SK-N-SH treated with all-trans-retinoic acid at 6 μM for 48 hours (cell line): Measurements from ENCODE around the gene SLC19A3.

Experiments used
- ATAC-seq: fragments of 200-7000 bp; cut with Tn5 transposase; 3 replicates; pipeline ENCODE4 v1.9.1; 2020; ENCODE audit warnings: mild to moderate bottlenecking, moderate library complexity
- ARNTL ChIP-seq: fragments of 450-650 bp; formaldehyde crosslinking; IDR thresholded peaks from 2 replicates; pipeline ENCODE4 v1.5.0; 2020; ENCODE audit warnings: low read depth, mild to moderate bottlenecking, moderate library complexity, borderline replicate concordance
- BACH2 ChIP-seq: fragments of 250-450 bp; sonication (Bioruptor Pico); IDR thresholded peaks from 2 replicates; pipeline ENCODE4 v1.9.0; 2021; ENCODE audit warnings: mild to moderate bottlenecking, borderline replicate concordance
- CREB5 ChIP-seq: fragments of 250-450 bp; sonication (Bioruptor Pico); IDR thresholded peaks from 2 replicates; pipeline ENCODE4 v1.5.1; 2020; ENCODE audit warnings: low read depth, mild to moderate bottlenecking, moderate library complexity
- CSRNP3 ChIP-seq: fragments of 250-450 bp; sonication (Bioruptor Pico); IDR thresholded peaks from 2 replicates; pipeline ENCODE4 v1.5.1; 2021; ENCODE audit warnings: mild to moderate bottlenecking, moderate library complexity
- ESRRG ChIP-seq: fragments of 250-450 bp; sonication (Bioruptor Pico); IDR thresholded peaks from 2 replicates; pipeline ENCODE4 v1.6.1; 2021; ENCODE audit warnings: mild to moderate bottlenecking
- GLIS3 ChIP-seq: fragments of 250-450 bp; sonication (Bioruptor Pico); IDR thresholded peaks from 2 replicates; pipeline ENCODE4 v1.5.0; 2020; ENCODE audit warnings: mild to moderate bottlenecking, moderate library complexity
- ISL1 ChIP-seq: fragments of 250-450 bp; sonication (Bioruptor Pico); IDR thresholded peaks from 2 replicates; pipeline ENCODE4 v2.1.2; 2022; ENCODE audit warnings: mild to moderate bottlenecking, moderate library complexity
- OSR1 ChIP-seq: fragments of 250-450 bp; sonication (Bioruptor Pico); IDR thresholded peaks from 2 replicates; pipeline ENCODE4 v1.8.0; 2022; ENCODE audit warnings: moderate library complexity, mild to moderate bottlenecking, inconsistent platforms
- PATZ1 ChIP-seq: fragments of 250-450 bp; sonication (Bioruptor Pico); IDR thresholded peaks from 2 replicates; pipeline ENCODE4 v1.8.0; 2020; ENCODE audit warnings: mild to moderate bottlenecking, moderate library complexity, borderline replicate concordance
- POU6F1 ChIP-seq: fragments of 250-450 bp; sonication (Bioruptor Pico); IDR thresholded peaks from 2 replicates; pipeline ENCODE4 v1.8.0; 2021; ENCODE audit warnings: low read depth, mild to moderate bottlenecking, moderate library complexity, borderline replicate concordance
- PPARA ChIP-seq: fragments of 250-450 bp; sonication (Bioruptor Pico); IDR thresholded peaks from 2 replicates; pipeline ENCODE4 v1.5.0; 2020; ENCODE audit warnings: mild to moderate bottlenecking, borderline replicate concordance
- RARB ChIP-seq: fragments of 250-450 bp; sonication (Bioruptor Pico); IDR thresholded peaks from 2 replicates; pipeline ENCODE4 v1.8.0; 2021; ENCODE audit warnings: mild to moderate bottlenecking, moderate library complexity
- SNAI2 ChIP-seq: fragments of 250-450 bp; sonication (Bioruptor Pico); IDR thresholded peaks from 2 replicates; pipeline ENCODE4 v1.5.0; 2020; ENCODE audit warnings: mild to moderate bottlenecking, moderate library complexity
- TCF4 ChIP-seq: fragments of 250-450 bp; sonication (Bioruptor Pico); IDR thresholded peaks from 2 replicates; pipeline ENCODE4 v1.8.0; 2021; ENCODE audit warnings: mild to moderate bottlenecking, moderate library complexity, borderline replicate concordance
- TOX ChIP-seq: fragments of 250-450 bp; sonication (Bioruptor Pico); IDR thresholded peaks from 2 replicates; pipeline ENCODE4 v1.8.0; 2021; ENCODE audit warnings: mild to moderate bottlenecking, moderate library complexity, borderline replicate concordance
- TSHZ2 ChIP-seq: fragments of 250-450 bp; sonication (Bioruptor Pico); IDR thresholded peaks from 2 replicates; pipeline ENCODE4 v1.5.0; 2020; ENCODE audit warnings: mild to moderate bottlenecking, moderate library complexity
- ZC3H10 ChIP-seq: fragments of 250-450 bp; sonication (Bioruptor Pico); IDR thresholded peaks from 2 replicates; pipeline ENCODE4 v1.5.1; 2021; ENCODE audit warnings: mild to moderate bottlenecking, moderate library complexity
- ZFP3 ChIP-seq: fragments of 250-450 bp; sonication (Bioruptor Pico); IDR thresholded peaks from 2 replicates; pipeline ENCODE4 v1.5.0; 2020; ENCODE audit warnings: mild to moderate bottlenecking, moderate library complexity
- ZFP30 ChIP-seq: fragments of 450-650 bp; formaldehyde crosslinking; IDR thresholded peaks from 2 replicates; pipeline ENCODE4 v1.5.0; 2022; ENCODE audit warnings: mild to moderate bottlenecking, moderate library complexity
- ZNF565 ChIP-seq: fragments of 450-650 bp; formaldehyde crosslinking; conservative IDR thresholded peaks from 2 replicates; pipeline ENCODE4 v1.5.0; 2020; ENCODE audit warnings: low read depth, mild to moderate bottlenecking, moderate library complexity
- ZNF70 ChIP-seq: fragments of 450-650 bp; formaldehyde crosslinking; IDR thresholded peaks from 2 replicates; pipeline ENCODE4 v1.5.0; 2020; ENCODE audit warnings: mild to moderate bottlenecking, moderate library complexity
- ZNF8 ChIP-seq: fragments of 450-650 bp; formaldehyde crosslinking; IDR thresholded peaks from 2 replicates; pipeline ENCODE4 v1.5.0; 2020; ENCODE audit warnings: mild to moderate bottlenecking, moderate library complexity

The SLC19A3 gene

GRCh38 chr2:227720680-227721079 is 2.9 kb upstream of the SLC19A3 start (continued):
- no peak for TF ChIP-seq TSHZ2 (CRISPR knock-in tag)

- ATAC-seq, result no peak
- TF ChIP-seq GLIS3 (CRISPR knock-in tag), result no peak
- no peak for TF ChIP-seq POU6F1 (CRISPR knock-in tag)
- no peak for TF ChIP-seq ZFP30 (CRISPR knock-in tag)
- no peak for TF ChIP-seq CREB5 (CRISPR knock-in tag)
- no peak for TF ChIP-seq ZC3H10
- no peak for TF ChIP-seq CSRNP3
- TF ChIP-seq RARB (CRISPR knock-in tag), result no peak
- TF ChIP-seq ZNF70 (CRISPR knock-in tag), result no peak
- no peak for TF ChIP-seq ZNF565 (CRISPR knock-in tag)
- TF ChIP-seq PPARA, result no peak
- no peak for TF ChIP-seq ARNTL (CRISPR knock-in tag)
- TF ChIP-seq PATZ1 (CRISPR knock-in tag), result no peak
- no peak for TF ChIP-seq OSR1
- no peak for TF ChIP-seq ESRRG (CRISPR knock-in tag)
- no peak for TF ChIP-seq ZFP3
- TF ChIP-seq BACH2 (CRISPR knock-in tag), result no peak
- no peak for TF ChIP-seq TSHZ2 (CRISPR knock-in tag)
- TF ChIP-seq TCF4, result no peak
- TF ChIP-seq ZNF8 (CRISPR knock-in tag), result no peak
- TF ChIP-seq SNAI2 (CRISPR knock-in tag), result no peak
Measured at GRCh38 chr2:227719641-227720040, 1.8 kb upstream of the SLC19A3 start.

- TF ChIP-seq TOX (CRISPR knock-in tag), result no peak
- TF ChIP-seq ZFP3, result no peak
- TF ChIP-seq ISL1, result no peak
- no peak for TF ChIP-seq ZNF70 (CRISPR knock-in tag)
- no peak for TF ChIP-seq RARB (CRISPR knock-in tag)
- TF ChIP-seq ESRRG (CRISPR knock-in tag), result no peak
- no peak for TF ChIP-seq ZNF8 (CRISPR knock-in tag)
- no peak for TF ChIP-seq ZC3H10
- TF ChIP-seq BACH2 (CRISPR knock-in tag), result no peak
- ATAC-seq, result no peak
Measured at GRCh38 chr2:227716501-227716900, 1.3 kb downstream of the SLC19A3 start.
